ENCODE results near the gene GZMA. TPM values are rescaled to one million over a fixed set of nuclear protein-coding genes. Genes with fewer than 3 reads are reported as not detected.

Gene GZMA
- total RNA-seq, 1 experiment from 2014 or later = not detected

DNA sequence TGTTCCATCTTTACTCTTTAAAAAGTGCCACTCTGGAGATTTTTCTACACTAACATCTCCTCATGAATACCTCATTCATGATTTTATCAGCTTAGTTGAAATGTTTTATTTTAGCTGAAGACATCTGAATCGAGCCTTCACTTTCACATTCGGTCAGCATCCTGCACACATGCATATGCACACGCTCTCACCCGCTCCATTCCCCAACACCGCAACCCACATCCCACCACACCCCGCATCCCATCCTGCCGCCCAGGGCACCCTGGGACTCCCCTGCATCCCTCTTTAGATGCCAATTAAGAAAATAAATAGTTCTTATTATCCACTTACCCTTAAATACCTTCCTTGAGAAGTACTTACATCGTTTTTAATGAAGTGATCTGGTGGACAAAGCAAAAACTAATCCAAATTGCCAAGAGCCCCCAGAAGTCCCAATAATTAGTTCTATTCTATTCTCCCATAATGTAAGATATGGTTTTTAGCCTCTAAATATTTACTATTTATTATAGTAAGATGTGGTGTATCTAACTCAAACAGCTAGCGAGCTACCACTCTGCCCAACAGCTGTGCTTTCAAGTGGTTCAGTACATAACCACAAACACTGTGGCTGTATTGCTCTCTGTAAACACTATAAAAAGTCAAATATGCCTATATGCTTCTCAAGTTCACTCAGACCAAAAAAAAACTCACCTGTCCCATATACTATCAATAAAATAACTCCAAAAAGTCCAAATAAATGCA lies 40.2 kb upstream of the GZMA start:
- Histone ChIP-seq H4K5ac (ENCODE audit: insufficient read length, low read depth, low read length) (no peak overlapping the region), H3K4ac (ENCODE audit: low read depth, low read length) (no peak overlapping the region), H3K79me2 (ENCODE audit: insufficient read depth, low read length) (no peaks in the 10 kb centered on the region), H2AFZ (ENCODE audit: low read length) (no peak overlapping the region), H2BK12ac (ENCODE audit: insufficient read length, low read depth, low read length) (no peak overlapping the region), H3K27ac (ENCODE audit: insufficient read length, low read depth, low read length) (no peak overlapping the region), H3K9me3 (ENCODE audit: control insufficient read depth, low read depth, low read length) (no peaks in the 10 kb centered on the region), H3K56ac (ENCODE audit: insufficient read length, low read depth, low read length) (no peak overlapping the region), H3K14ac (ENCODE audit: insufficient read depth, low read length) (no peak overlapping the region), H3K4me2 (ENCODE audit: insufficient read depth, insufficient read length, low read length) (no peak overlapping the region), H4K91ac (ENCODE audit: insufficient read length, low read depth, low read length) (no peak overlapping the region), H3T11ph (ENCODE audit: low read length) (no peak overlapping the region), H3K79me1 (ENCODE audit: insufficient read depth, low read depth, low read length, poor library complexity, severe bottlenecking) (no peaks in the 10 kb centered on the region), H2BK20ac (ENCODE audit: low read depth, low read length, poor library complexity, severe bottlenecking) (no peak overlapping the region), H3K23me2 (ENCODE audit: insufficient read length, low read depth, low read length, poor library complexity, severe bottlenecking) (no peaks in the 10 kb centered on the region), H2AK5ac (ENCODE audit: insufficient read length, low read length) (no peak overlapping the region), H3K9ac (ENCODE audit: extremely low read depth, insufficient read length, low read length) (no peak overlapping the region), H3K4me1 (ENCODE audit: insufficient read depth, low read length) (no peaks in the 10 kb centered on the region), H3K23ac (ENCODE audit: insufficient read length, low read depth, low read length) (no peak overlapping the region), H2BK5ac (ENCODE audit: insufficient read length, low read length) (no peak overlapping the region), H3K18ac (ENCODE audit: insufficient read length, low read depth, low read length) (no peak overlapping the region), H2BK120ac (ENCODE audit: low read depth, low read length, poor library complexity, severe bottlenecking) (no peak overlapping the region), H2BK15ac (ENCODE audit: low read depth, low read length) (no peak overlapping the region), H4K20me1 (ENCODE audit: control insufficient read depth, insufficient read depth, insufficient read length) (no peaks in the 10 kb centered on the region), H4K8ac (replicated peaks; ENCODE audit: insufficient read length, low read depth, low read length) (no peak overlapping the region), H3K27me3 (ENCODE audit: insufficient read depth, low read length) (no peaks in the 10 kb centered on the region)
- H3K4me3 Mint-ChIP-seq = no peak overlapping the region
- no CpG with 5 or more reads among the region's 9 CpGs for WGBS (ENCODE audit: extremely low coverage, insufficient read length, low lambda C conversion rate)
- peaks cover 0 to 6% (median 5%) of the 10 kb centered on the region in 3 experiments; a peak in 3 of 7 replicates for H3K36me3 Mint-ChIP-seq (ENCODE audit: insufficient read depth in 1 of 3, low read depth in 3 of 3)
- no peaks in the 10 kb centered on the region; the same call in 1 of the 2 replicates for H3K27me3 Mint-ChIP-seq (ENCODE audit: low read depth)
- no peak overlapping the region for H3K27ac Mint-ChIP-seq
- no peak for DNase-seq
- no peaks in the 10 kb centered on the region for H3K4me1 Mint-ChIP-seq
- H3K9me3 Mint-ChIP-seq = peaks cover 0 to 18% of the 10 kb centered on the region in 2 experiments; a peak in 4 of 5 replicates
- TF ChIP-seq, protein P1, sequence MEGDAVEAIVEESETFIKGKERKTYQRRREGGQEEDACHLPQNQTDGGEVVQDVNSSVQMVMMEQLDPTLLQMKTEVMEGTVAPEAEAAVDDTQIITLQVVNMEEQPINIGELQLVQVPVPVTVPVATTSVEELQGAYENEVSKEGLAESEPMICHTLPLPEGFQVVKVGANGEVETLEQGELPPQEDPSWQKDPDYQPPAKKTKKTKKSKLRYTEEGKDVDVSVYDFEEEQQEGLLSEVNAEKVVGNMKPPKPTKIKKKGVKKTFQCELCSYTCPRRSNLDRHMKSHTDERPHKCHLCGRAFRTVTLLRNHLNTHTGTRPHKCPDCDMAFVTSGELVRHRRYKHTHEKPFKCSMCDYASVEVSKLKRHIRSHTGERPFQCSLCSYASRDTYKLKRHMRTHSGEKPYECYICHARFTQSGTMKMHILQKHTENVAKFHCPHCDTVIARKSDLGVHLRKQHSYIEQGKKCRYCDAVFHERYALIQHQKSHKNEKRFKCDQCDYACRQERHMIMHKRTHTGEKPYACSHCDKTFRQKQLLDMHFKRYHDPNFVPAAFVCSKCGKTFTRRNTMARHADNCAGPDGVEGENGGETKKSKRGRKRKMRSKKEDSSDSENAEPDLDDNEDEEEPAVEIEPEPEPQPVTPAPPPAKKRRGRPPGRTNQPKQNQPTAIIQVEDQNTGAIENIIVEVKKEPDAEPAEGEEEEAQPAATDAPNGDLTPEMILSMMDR (conservative IDR thresholded peaks at IDR 0.05) = no peak
